ENCODE data around the gene CCDC85A.

GRCh38 chr2:56297671-56298070 is 113.9 kb downstream of the CCDC85A start:
- TF ChIP-seq CTCF (IDR thresholded peaks at IDR 0.05), result no peak
- TF ChIP-seq POLR2A (IDR thresholded peaks at IDR 0.05), result no peak
